Neuronal stem cell (in vitro differentiated cells): ENCODE data around the gene ETFA.

Source experiments
- DNase-seq: peaks from one replicate; pipeline ENCODE4 v3.0.0-alpha.2; 2013; ENCODE audit warnings: low spot score
- H2AFZ ChIP-seq: one replicate; pipeline ENCODE4 v1.6.1; 2013; ENCODE audit warnings: mild to moderate bottlenecking, low read length, inconsistent platforms
- H2AK5ac ChIP-seq: 2 replicates; pipeline ENCODE4 v1.6.1; 2013; ENCODE audit warnings: low read depth, mild to moderate bottlenecking, inconsistent platforms, low read length, moderate library complexity, mixed read lengths
- H2BK120ac ChIP-seq: 2 replicates; pipeline ENCODE4 v1.6.1; 2013; ENCODE audit warnings: low read depth, mild to moderate bottlenecking, inconsistent platforms, low read length, moderate library complexity, mixed read lengths
- H2BK12ac ChIP-seq: one replicate; pipeline ENCODE4 v1.6.1; 2013; ENCODE audit warnings: low read length, inconsistent platforms
- H2BK15ac ChIP-seq: 2 replicates; pipeline ENCODE4 v1.6.1; 2013; ENCODE audit warnings: mild to moderate bottlenecking, low read length, inconsistent platforms, mixed read lengths
- H2BK5ac ChIP-seq: one replicate; pipeline ENCODE4 v1.6.1; 2013; ENCODE audit warnings: inconsistent platforms, mild to moderate bottlenecking, low read length, moderate library complexity
- H3K14ac ChIP-seq: one replicate; pipeline ENCODE4 v1.6.1; 2013; ENCODE audit warnings: low read length, inconsistent platforms
- H3K18ac ChIP-seq: 2 replicates; pipeline ENCODE4 v1.6.1; 2013; ENCODE audit warnings: low read length, inconsistent platforms
- H3K23ac ChIP-seq: 2 replicates; pipeline ENCODE4 v1.6.1; 2013; ENCODE audit warnings: low read depth, mild to moderate bottlenecking, mixed read lengths, low read length, inconsistent platforms; ENCODE audit not compliant: poor library complexity
- H3K27ac ChIP-seq: replicated peaks from 3 replicates; pipeline ENCODE4 v1.5.1; 2013; ENCODE audit warnings: low read length, inconsistent platforms
- H3K27me3 ChIP-seq, 3 experiments: 2 replicates each; pipeline ENCODE4 v1.6.1; 2013; ENCODE audit warnings: low read length in 3 of 3, mild to moderate bottlenecking in 2 of 3, inconsistent platforms in 1 of 3, low read depth in 1 of 3, mixed read lengths in 1 of 3, moderate library complexity in 1 of 3; ENCODE audit not compliant: control insufficient read depth in 3 of 3, insufficient read depth in 3 of 3
- H3K36me3 ChIP-seq, 2 donors: replicated peaks in 1 of 2; 2 replicates each; pipeline ENCODE4 v1.6.1; 2013; ENCODE audit warnings: low read length in 2 of 2; ENCODE audit not compliant: control insufficient read depth in 2 of 2, insufficient read depth in 2 of 2
- H3K4ac ChIP-seq: 2 replicates; pipeline ENCODE4 v1.6.1; 2013; ENCODE audit warnings: inconsistent platforms, mild to moderate bottlenecking, low read length, moderate library complexity
- H3K4me1 ChIP-seq, 2 donors: 1 replicate in 1 of 2; 2 replicates in 1 of 2; pipeline ENCODE4 v1.6.1; 2013; ENCODE audit warnings: low read length in 2 of 2, low read depth in 1 of 2; ENCODE audit not compliant: control insufficient read depth in 2 of 2, insufficient read depth in 1 of 2
- H3K4me2 ChIP-seq: one replicate; pipeline ENCODE4 v1.6.1; 2013; ENCODE audit warnings: mild to moderate bottlenecking, low read length, inconsistent platforms; ENCODE audit not compliant: insufficient read depth, poor library complexity, severe bottlenecking
- H3K4me3 ChIP-seq, 2 donors: 2 replicates each; pipeline ENCODE4 v1.5.1; 2013; ENCODE audit warnings: low read length in 2 of 2, mild to moderate bottlenecking in 2 of 2, inconsistent platforms in 1 of 2, moderate library complexity in 1 of 2
- H3K79me1 ChIP-seq: one replicate; pipeline ENCODE4 v1.6.1; 2013; ENCODE audit warnings: low read depth, mild to moderate bottlenecking, inconsistent platforms, low read length, moderate library complexity
- H3K9ac ChIP-seq: one replicate; pipeline ENCODE4 v1.6.1; 2013; ENCODE audit warnings: mild to moderate bottlenecking, low read depth, low read length, inconsistent platforms; ENCODE audit not compliant: poor library complexity
- H3K9me3 ChIP-seq, 2 donors: replicated peaks in 1 of 2; 2 replicates each; pipeline versions ENCODE3 to v1.6.1; 2013; ENCODE audit warnings: low read length in 2 of 2, mild to moderate bottlenecking in 2 of 2, inconsistent platforms in 1 of 2, low read depth in 1 of 2, mixed read lengths in 1 of 2, moderate library complexity in 1 of 2; ENCODE audit not compliant: control insufficient read depth in 2 of 2, insufficient read depth in 1 of 2
- H4K8ac ChIP-seq: one replicate; pipeline ENCODE4 v1.6.1; 2013; ENCODE audit warnings: low read depth, mild to moderate bottlenecking, inconsistent platforms, low read length, moderate library complexity
- H4K91ac ChIP-seq: one replicate; pipeline ENCODE4 v1.6.1; 2013; ENCODE audit warnings: low read length, low read depth, mild to moderate bottlenecking, inconsistent platforms; ENCODE audit not compliant: poor library complexity
- WGBS, 2 donors: extraction: QIAGEN DNeasy Blood & Tissue Kit; methylation state at CpG; one replicate each; pipeline ENCODE4 v1.1.7; 2013; ENCODE audit warnings: missing lambda C conversion rate in 2 of 2, mixed read lengths in 1 of 2; ENCODE audit not compliant: insufficient read length in 2 of 2, insufficient replicate concordance in 1 of 2; ENCODE audit errors: extremely low coverage in 2 of 2; 5-methylcytosine and 5-hydroxymethylcytosine counted together

ETFA gene

GRCh38 chr15:76310475-76311099 is 682 bp downstream of the ETFA start:
- Histone ChIP-seq H3K14ac (peak overlapping the region; percentile 38), H2AK5ac (peak overlapping the region; percentile 88), H4K91ac (peak overlapping the region; percentile 92), H3K4me2 (peak overlapping the region; percentile 91), H3K36me3 (no peaks in the 10 kb centered on the region), H3K79me1 (no peaks in the 10 kb centered on the region), H2AFZ (peak overlapping the region; percentile 93), H3K4me1 (peaks cover 2 to 6% of the 10 kb centered on the region in 2 donors), H3K27ac (no peak overlapping the region), H2BK5ac (no peak overlapping the region), H3K18ac (peak overlapping the region; percentile 96), H3K4me3 (peak overlapping the region; percentile 92 to 96), H3K27me3 (peaks cover 0 to 14% (median 0%) of the 10 kb centered on the region in 3 experiments), H3K23ac (peak overlapping the region; percentile 86), H3K4ac (peak overlapping the region; percentile 53), H2BK12ac (no peak overlapping the region), H3K9me3 (no peaks in the 10 kb centered on the region), H2BK120ac (no peak overlapping the region), H2BK15ac (no peak overlapping the region), H3K9ac (peak overlapping the region; percentile 96), H4K8ac (no peak overlapping the region)
- no CpG with 5 or more reads among the region's 16 CpGs for WGBS, 2 donors
- DNase-seq, result no peak

DNA sequence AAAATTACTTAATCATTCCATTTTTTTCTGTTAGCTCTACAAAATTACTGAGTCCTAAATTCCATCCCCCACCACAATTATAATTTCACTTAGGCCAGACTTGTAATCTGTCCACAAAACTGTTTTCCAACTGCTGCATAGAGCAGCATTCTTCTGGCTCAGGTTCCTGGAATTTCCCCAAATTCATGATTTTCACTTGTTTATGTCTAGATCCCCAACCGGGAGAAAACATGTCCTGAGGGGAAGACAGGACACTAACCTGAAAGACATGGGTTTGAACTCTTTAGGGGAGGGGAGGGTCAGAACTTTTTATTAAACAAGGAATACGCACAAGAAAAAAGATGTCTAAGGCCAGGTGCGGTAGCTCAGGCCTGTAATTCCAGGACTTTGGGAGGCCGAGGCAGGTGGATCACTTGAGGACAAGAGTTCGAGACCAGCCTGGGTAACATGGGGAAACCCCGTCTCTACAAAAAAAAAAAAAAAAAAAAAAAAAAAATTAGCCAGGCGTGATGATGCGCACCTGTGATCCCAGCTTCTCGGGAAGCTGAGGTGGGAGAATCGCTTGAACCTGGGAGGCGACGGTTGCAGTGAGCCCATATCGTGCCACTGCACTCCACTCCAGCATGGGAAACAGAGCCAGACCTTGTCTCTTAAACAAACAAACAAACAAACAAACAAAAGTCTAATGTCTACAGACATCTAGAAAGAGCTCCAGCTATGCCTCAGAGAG is 1.5 kb downstream of the ETFA start:
- H4K91ac ChIP-seq, result no peak overlapping the region
- H3K27me3 ChIP-seq, result peaks cover 0 to 9% (median 0%) of the 10 kb centered on the region in 3 experiments
- H3K4ac ChIP-seq, result no peak overlapping the region
- no peaks in the 10 kb centered on the region for H3K36me3 ChIP-seq
- H2BK5ac ChIP-seq, result no peak overlapping the region
- H2AK5ac ChIP-seq, result no peak overlapping the region
- H3K9me3 ChIP-seq, result no peaks in the 10 kb centered on the region
- no peaks in the 10 kb centered on the region for H3K79me1 ChIP-seq
- no peak for DNase-seq
- H2BK15ac ChIP-seq, result no peak overlapping the region
- H3K4me3 ChIP-seq, result peak overlapping the region in 1 of 2 donors; percentile 92
- peaks cover 2 to 6% of the 10 kb centered on the region in 2 donors for H3K4me1 ChIP-seq
- no peak overlapping the region for H2BK120ac ChIP-seq
- H3K4me2 ChIP-seq, result no peak overlapping the region
- H3K14ac ChIP-seq, result no peak overlapping the region
- H3K23ac ChIP-seq, result no peak overlapping the region
- no peak overlapping the region for H4K8ac ChIP-seq
- no peak overlapping the region for H3K27ac ChIP-seq
- no CpG with 5 or more reads among the region's 13 CpGs for WGBS, 2 donors
- H2AFZ ChIP-seq, result no peak overlapping the region
- H2BK12ac ChIP-seq, result no peak overlapping the region
- no peak overlapping the region for H3K9ac ChIP-seq
- H3K18ac ChIP-seq, result no peak overlapping the region

- H3K18ac ChIP-seq, result no peak overlapping the region
- H3K4me1 ChIP-seq, result no peaks in the 10 kb centered on the region
- no peak overlapping the region for H2AK5ac ChIP-seq
- H4K8ac ChIP-seq, result no peak overlapping the region
- no peak overlapping the region for H2BK120ac ChIP-seq
- no peak overlapping the region for H2AFZ ChIP-seq
- no peak overlapping the region for H3K9ac ChIP-seq
- WGBS, 2 donors, result no CpG with 5 or more reads among the region's 1 CpG
- H4K91ac ChIP-seq, result no peak overlapping the region
- H3K36me3 ChIP-seq, result no peaks in the 10 kb centered on the region
- no peak for DNase-seq
- H3K27ac ChIP-seq, result no peak overlapping the region
- H2BK15ac ChIP-seq, result no peak overlapping the region
- H3K4me2 ChIP-seq, result no peak overlapping the region
- no peak overlapping the region for H3K14ac ChIP-seq
- H3K79me1 ChIP-seq, result peaks cover 2% of the 10 kb centered on the region
- no peak overlapping the region for H3K4me3 ChIP-seq
- no peak overlapping the region for H3K23ac ChIP-seq
- H3K4ac ChIP-seq, result no peak overlapping the region
- H2BK12ac ChIP-seq, result no peak overlapping the region
- no peaks in the 10 kb centered on the region for H3K27me3 ChIP-seq
- H2BK5ac ChIP-seq, result no peak overlapping the region
- peaks cover 0 to 3% of the 10 kb centered on the region in 2 donors for H3K9me3 ChIP-seq
Measured at GRCh38 chr15:76303909-76304308, 7.4 kb downstream of the ETFA start.

DNA sequence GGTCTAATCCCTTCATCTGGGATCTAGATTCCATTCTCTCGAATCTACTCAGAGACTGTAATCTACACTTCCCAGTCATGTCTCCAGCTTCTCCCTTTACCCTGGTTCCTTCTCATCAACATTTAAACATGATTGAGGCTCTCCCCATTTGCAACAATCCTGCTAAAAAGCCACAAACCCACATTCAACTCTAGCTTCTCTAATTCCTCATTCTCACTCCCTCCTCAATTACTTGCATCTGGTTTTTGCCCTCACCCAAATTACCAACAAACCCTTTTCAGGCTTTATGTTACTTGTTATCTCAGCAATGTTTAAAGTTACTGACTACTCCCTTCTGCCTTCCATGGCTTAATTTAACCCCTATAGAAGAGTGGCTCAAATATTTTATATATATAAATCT is 11.5 kb downstream of the ETFA start:
- Histone ChIP-seq H3K9me3 (peaks cover 0 to 3% of the 10 kb centered on the region in 2 donors), H3K36me3 (no peaks in the 10 kb centered on the region), H3K27ac (no peak overlapping the region), H2AK5ac (no peak overlapping the region), H2AFZ (no peak overlapping the region), H3K4me1 (no peaks in the 10 kb centered on the region), H2BK15ac (no peak overlapping the region), H2BK120ac (no peak overlapping the region), H3K27me3 (no peaks in the 10 kb centered on the region), H4K8ac (no peak overlapping the region), H3K9ac (no peak overlapping the region), H3K79me1 (peaks cover 2% of the 10 kb centered on the region), H3K4me3 (no peak overlapping the region), H3K4ac (no peak overlapping the region), H3K4me2 (no peak overlapping the region), H4K91ac (no peak overlapping the region), H3K18ac (no peak overlapping the region), H3K23ac (no peak overlapping the region), H3K14ac (no peak overlapping the region), H2BK12ac (no peak overlapping the region), H2BK5ac (no peak overlapping the region)
- no CpG with 5 or more reads among the region's 1 CpG for WGBS, 2 donors
- DNase-seq, result no peak
